Measurements from ENCODE around the gene PSMB9. TPM values are rescaled to one million over a fixed set of nuclear protein-coding genes. Genes with fewer than 3 reads are reported as not detected.
"Not testable (repeated sequence)": the region's sequence is repeated elsewhere in the genome, so short reads cannot be mapped to it uniquely, and the experiment has no call there.

The PSMB9 gene
- total and polyA plus RNA-seq, 8 donors, result 5.1 to 18.1 (median 7.0) TPM

DNA sequence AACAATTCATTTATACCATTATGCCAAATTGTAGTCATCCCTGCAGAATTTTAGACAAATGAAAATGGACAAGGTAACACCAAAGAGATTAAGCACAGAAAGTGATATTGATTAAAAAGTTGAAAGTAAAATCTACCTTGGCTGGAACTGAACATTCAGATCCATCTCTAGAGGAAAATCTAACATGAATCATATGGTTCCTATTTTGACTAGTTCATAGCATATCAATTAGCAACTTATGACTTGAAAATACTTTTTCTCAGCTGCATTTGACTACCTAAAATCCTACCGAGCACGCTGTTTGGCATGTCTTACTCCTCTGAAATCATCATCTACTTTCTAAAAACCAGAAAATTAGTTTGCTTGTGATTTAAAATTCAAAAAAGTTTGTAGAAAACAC lies 22.6 kb downstream of the PSMB9 start:
- Histone ChIP-seq H3K27me3 (peaks cover 0 to 6% (median 0%) of the 10 kb centered on the region in 4 donors), H3K36me3 (no peaks in the 10 kb centered on the region), H3K4me1 (no peaks in the 10 kb centered on the region), H3K27ac (no peak overlapping the region), H3K4me3 (no peak overlapping the region), H3K9me3 (no peaks in the 10 kb centered on the region)
- WGBS, 2 donors, result 93 to 94% methylated on average over 2 of the region's 2 CpGs
- ATAC-seq, result no peak
- no peak for FAIRE-seq
- TF ChIP-seq, protein P1, sequence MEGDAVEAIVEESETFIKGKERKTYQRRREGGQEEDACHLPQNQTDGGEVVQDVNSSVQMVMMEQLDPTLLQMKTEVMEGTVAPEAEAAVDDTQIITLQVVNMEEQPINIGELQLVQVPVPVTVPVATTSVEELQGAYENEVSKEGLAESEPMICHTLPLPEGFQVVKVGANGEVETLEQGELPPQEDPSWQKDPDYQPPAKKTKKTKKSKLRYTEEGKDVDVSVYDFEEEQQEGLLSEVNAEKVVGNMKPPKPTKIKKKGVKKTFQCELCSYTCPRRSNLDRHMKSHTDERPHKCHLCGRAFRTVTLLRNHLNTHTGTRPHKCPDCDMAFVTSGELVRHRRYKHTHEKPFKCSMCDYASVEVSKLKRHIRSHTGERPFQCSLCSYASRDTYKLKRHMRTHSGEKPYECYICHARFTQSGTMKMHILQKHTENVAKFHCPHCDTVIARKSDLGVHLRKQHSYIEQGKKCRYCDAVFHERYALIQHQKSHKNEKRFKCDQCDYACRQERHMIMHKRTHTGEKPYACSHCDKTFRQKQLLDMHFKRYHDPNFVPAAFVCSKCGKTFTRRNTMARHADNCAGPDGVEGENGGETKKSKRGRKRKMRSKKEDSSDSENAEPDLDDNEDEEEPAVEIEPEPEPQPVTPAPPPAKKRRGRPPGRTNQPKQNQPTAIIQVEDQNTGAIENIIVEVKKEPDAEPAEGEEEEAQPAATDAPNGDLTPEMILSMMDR (IDR thresholded peaks at IDR 0.05), result no peak
- DNase-seq, result no peak
- intact Hi-C loops (cut with DNase I), result no loop called here

DNA sequence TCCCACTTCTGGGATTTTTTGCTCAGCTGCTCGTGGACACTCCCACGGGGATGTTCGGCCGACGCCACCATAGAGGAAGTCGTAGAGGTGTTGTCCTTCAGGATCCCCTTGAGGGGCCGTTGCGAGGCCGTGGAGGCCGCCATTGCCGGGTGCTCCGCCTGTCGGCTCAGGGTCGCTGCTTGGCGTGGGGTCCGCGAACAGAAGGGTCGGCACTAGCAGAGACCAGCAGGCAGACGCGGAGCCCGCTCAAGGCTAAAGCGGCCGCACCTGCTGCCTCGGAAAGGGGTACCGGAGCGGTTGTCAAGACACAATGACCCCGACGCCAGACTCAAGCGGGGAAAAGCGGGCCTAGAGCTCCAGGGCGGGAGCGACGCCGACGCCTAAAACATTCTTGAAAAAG lies 25.7 kb downstream of the PSMB9 start:
- 38 to 48% methylated on average over 35 of the region's 35 CpGs for WGBS, 2 donors
- peaks cover 0 to 6% (median 0%) of the 10 kb centered on the region in 4 donors for H3K27me3 ChIP-seq
- intact Hi-C loops (cut with DNase I), result loop anchor here in 1 of 3 donors (5.0 kb wide), 1 partner anchor 108 kb away; no protein-coding TSS in a partner anchor
- no peaks in the 10 kb centered on the region for H3K36me3 ChIP-seq
- no peak overlapping the region for H3K4me3 ChIP-seq
- TF ChIP-seq, protein P1 (IDR thresholded peaks at IDR 0.05), result no peak
- no peaks in the 10 kb centered on the region for H3K4me1 ChIP-seq
- no peak overlapping the region for H3K27ac ChIP-seq
- ATAC-seq (no peak), FAIRE-seq (no peak), DNase-seq (peak in 1 of 6 donors; percentile 50)
- no peaks in the 10 kb centered on the region for H3K9me3 ChIP-seq

DNA sequence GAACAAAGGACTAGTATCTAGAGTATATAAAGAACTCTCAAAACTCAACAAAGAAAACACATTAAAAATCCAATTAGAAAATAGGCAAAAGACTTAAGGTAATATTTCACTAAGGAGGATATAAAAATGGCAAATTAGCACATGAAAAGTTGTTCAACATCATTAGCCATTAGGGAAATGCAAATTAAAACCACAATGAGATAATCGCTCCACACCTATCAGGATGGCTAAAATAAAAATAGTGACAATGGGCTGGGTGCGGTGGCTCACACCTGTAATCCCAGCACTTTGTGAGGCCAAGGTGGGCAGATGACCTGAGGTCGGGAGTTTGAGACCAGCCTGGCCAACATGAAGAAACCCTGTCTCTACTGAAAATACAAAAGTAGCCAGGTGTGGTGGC lies 27.0 kb downstream of the PSMB9 start:
- FAIRE-seq, ATAC-seq, DNase-seq, H3K27me3 ChIP-seq, H3K36me3 ChIP-seq, H3K9me3 ChIP-seq, H3K4me3 ChIP-seq, H3K27ac ChIP-seq, H3K4me1 ChIP-seq: not testable (repeated sequence)
- intact Hi-C loops (cut with DNase I), result loop anchor here in 1 of 3 donors (5.0 kb wide), 1 partner anchor 106 kb away; no protein-coding TSS in a partner anchor
- 61 to 65% methylated on average over 3 of the region's 3 CpGs for WGBS, 2 donors

DNA sequence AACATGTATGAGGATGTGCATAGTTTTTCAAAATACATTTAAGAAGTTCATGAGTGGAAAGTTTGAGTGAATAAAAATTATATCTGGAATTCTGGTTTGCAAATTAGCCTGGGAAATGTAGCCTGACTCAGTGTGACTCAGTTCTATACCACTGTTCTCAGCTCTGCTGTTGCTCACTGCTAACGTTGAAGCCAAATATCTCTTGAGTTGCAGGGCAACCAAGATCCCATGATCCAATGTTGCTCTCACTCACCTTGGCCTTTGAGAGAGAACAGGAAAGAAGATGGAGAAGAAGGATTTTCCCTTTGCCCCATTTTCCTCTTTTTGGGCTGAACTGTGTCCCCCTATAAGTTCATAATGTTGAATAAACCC lies 28.9 kb downstream of the PSMB9 start:
- no peaks in the 10 kb centered on the region for H3K36me3 ChIP-seq
- no peaks in the 10 kb centered on the region for H3K9me3 ChIP-seq
- peaks cover 0 to 6% (median 0%) of the 10 kb centered on the region in 4 donors for H3K27me3 ChIP-seq
- DNase-seq (no peak), ATAC-seq (no peak), FAIRE-seq (no peak)
- intact Hi-C loops (cut with DNase I), result loop anchor here in 1 of 3 donors (5.0 kb wide), 1 partner anchor 104 kb away; no protein-coding TSS in a partner anchor
- H3K4me3 ChIP-seq, result no peak overlapping the region
- H3K4me1 ChIP-seq, result peaks cover 0 to 5% (median 0%) of the 10 kb centered on the region in 3 donors
- 0 to 34% methylated on average over 1 of the region's 1 CpG for WGBS, 2 donors
- TF ChIP-seq, protein P1 (IDR thresholded peaks at IDR 0.05), result no peak
- H3K27ac ChIP-seq, result no peak overlapping the region

DNA sequence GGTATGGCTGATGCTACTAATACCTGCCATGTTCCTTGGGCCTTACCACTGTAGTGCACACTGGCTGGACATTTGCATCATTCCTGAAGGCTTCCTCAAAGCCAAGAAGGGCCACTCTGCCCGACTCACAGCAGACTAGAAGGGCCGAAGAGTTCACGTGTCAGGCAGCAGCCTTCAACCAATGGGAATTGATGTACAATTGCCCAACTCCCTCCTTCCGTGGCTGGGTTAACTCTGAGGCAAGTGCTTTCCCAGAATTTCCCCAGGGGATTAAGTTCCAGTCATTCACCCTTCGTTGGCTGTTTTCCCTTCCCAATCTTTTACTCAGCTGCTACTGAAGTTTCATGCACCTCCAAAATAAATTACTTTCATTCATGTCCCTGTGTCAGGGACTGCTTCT lies 29.8 kb downstream of the PSMB9 start:
- Histone ChIP-seq H3K9me3 (no peaks in the 10 kb centered on the region), H3K27ac (no peak overlapping the region), H3K4me3 (no peak overlapping the region), H3K27me3 (peaks cover 0 to 6% (median 0%) of the 10 kb centered on the region in 4 donors), H3K36me3 (no peaks in the 10 kb centered on the region), H3K4me1 (peaks cover 0 to 5% (median 0%) of the 10 kb centered on the region in 3 donors)
- 34 to 35% methylated on average over 5 of the region's 5 CpGs for WGBS, 2 donors
- TF ChIP-seq, protein P1 (IDR thresholded peaks at IDR 0.05), result no peak
- DNase-seq (no peak), FAIRE-seq (no peak), ATAC-seq (peak in 3 of 4 donors; percentile 30 to 65 (median 33))
- intact Hi-C loops (cut with DNase I), result loop anchor here in 1 of 3 donors (5.0 kb wide), 1 partner anchor 104 kb away; no protein-coding TSS in a partner anchor
